Large intestine (tissue), 3 donors: ENCODE results near the gene DNAJB6. TPM values are rescaled to one million over a fixed set of nuclear protein-coding genes. Genes with fewer than 3 reads are reported as not detected.
A peak's percentile ranks its signal among the peaks of the same experiment; 100 is the strongest.

Experiments
- DNase-seq, 2 donors: peaks; one replicate each; pipeline versions ENCODE4 v3.0.0 to v3.0.0-alpha.2; 2013
- H3K27ac ChIP-seq: one replicate; pipeline ENCODE4 v1.5.1; 2013; ENCODE audit warnings: low read length
- H3K27me3 ChIP-seq: 2 replicates; pipeline ENCODE4 v1.6.1; 2013; ENCODE audit warnings: low read length; ENCODE audit not compliant: control insufficient read depth, insufficient read depth
- H3K36me3 ChIP-seq: 2 replicates; pipeline ENCODE4 v1.6.1; 2013; ENCODE audit warnings: low read length; ENCODE audit not compliant: control insufficient read depth, insufficient read depth
- H3K4me1 ChIP-seq: one replicate; pipeline ENCODE4 v1.6.1; 2013; ENCODE audit warnings: low read length; ENCODE audit not compliant: control insufficient read depth, insufficient read depth
- H3K4me3 ChIP-seq: one replicate; pipeline ENCODE4 v1.5.1; 2013; ENCODE audit warnings: low read length
- H3K9me3 ChIP-seq: one replicate; pipeline ENCODE4 v1.6.1; 2013; ENCODE audit warnings: mild to moderate bottlenecking, low read depth, low read length, moderate library complexity; ENCODE audit not compliant: control insufficient read depth
- WGBS: methylation state at CpG from one replicate; pipeline ENCODE4 v1.1.5; 2013; ENCODE audit warnings: low lambda C conversion rate; ENCODE audit not compliant: insufficient coverage; 5-methylcytosine and 5-hydroxymethylcytosine counted together
- polyA plus RNA-seq: library from polyadenylated mRNA; unstranded; fragments of 120-200 nt; gene quantifications from one replicate; pipeline ENCODE4 v1.2.1, GENCODE V29; 2013

DNAJB6 gene
- polyA plus RNA-seq, 1 donor: 102 TPM

- H3K36me3 ChIP-seq: no peaks in the 10 kb centered on the region
- no peaks in the 10 kb centered on the region for H3K27me3 ChIP-seq
- DNase-seq: no peak
- H3K27ac ChIP-seq: no peak overlapping the region
- 100% methylated on average over 2 of the region's 11 CpGs for WGBS
- H3K4me3 ChIP-seq: no peak overlapping the region
- H3K9me3 ChIP-seq: no peaks in the 10 kb centered on the region
- H3K4me1 ChIP-seq: no peaks in the 10 kb centered on the region
Observed at GRCh38 chr7:157347217-157347904, 10.6 kb downstream of the DNAJB6 start.

GRCh38 chr7:157348548-157348947 is 11.7 kb downstream of the DNAJB6 start:
- H3K9me3 ChIP-seq: no peaks in the 10 kb centered on the region
- DNase-seq: no peak
- no peak overlapping the region for H3K4me3 ChIP-seq
- no peaks in the 10 kb centered on the region for H3K27me3 ChIP-seq
- H3K4me1 ChIP-seq: no peaks in the 10 kb centered on the region
- 100% methylated on average over 1 of the region's 11 CpGs for WGBS
- no peaks in the 10 kb centered on the region for H3K36me3 ChIP-seq
- H3K27ac ChIP-seq: no peak overlapping the region

- Histone ChIP-seq H3K36me3 (peaks cover 7% of the 10 kb centered on the region), H3K4me3 (no peak overlapping the region), H3K27me3 (no peaks in the 10 kb centered on the region), H3K9me3 (peaks cover 3% of the 10 kb centered on the region), H3K27ac (no peak overlapping the region), H3K4me1 (no peaks in the 10 kb centered on the region)
- no peak for DNase-seq
- 56% methylated on average over 1 of the region's 6 CpGs for WGBS
Observed at GRCh38 chr7:157352516-157352915, 15.7 kb downstream of the DNAJB6 start.

- H3K4me3 ChIP-seq: no peak overlapping the region
- H3K27ac ChIP-seq: no peak overlapping the region
- no peaks in the 10 kb centered on the region for H3K27me3 ChIP-seq
- no peak for DNase-seq
- H3K4me1 ChIP-seq: no peaks in the 10 kb centered on the region
- H3K36me3 ChIP-seq: peaks cover 34% of the 10 kb centered on the region
- peaks cover 3% of the 10 kb centered on the region for H3K9me3 ChIP-seq
- no CpG with 5 or more reads among the region's 15 CpGs for WGBS
Observed at GRCh38 chr7:157355784-157356511, 19.1 kb downstream of the DNAJB6 start.

GRCh38 chr7:157357129-157358040 is 20.6 kb downstream of the DNAJB6 start:
- Histone ChIP-seq H3K27me3 (no peaks in the 10 kb centered on the region), H3K9me3 (peaks cover 3% of the 10 kb centered on the region), H3K4me3 (no peak overlapping the region), H3K36me3 (peaks cover 38% of the 10 kb centered on the region), H3K27ac (no peak overlapping the region), H3K4me1 (no peaks in the 10 kb centered on the region)
- no peak for DNase-seq
- WGBS: no CpG with 5 or more reads among the region's 24 CpGs

GRCh38 chr7:157358041-157358752 is 21.4 kb downstream of the DNAJB6 start:
- Histone ChIP-seq H3K4me1 (no peaks in the 10 kb centered on the region), H3K27me3 (no peaks in the 10 kb centered on the region), H3K27ac (no peak overlapping the region), H3K9me3 (peaks cover 3% of the 10 kb centered on the region), H3K36me3 (peaks cover 44% of the 10 kb centered on the region), H3K4me3 (no peak overlapping the region)
- no peak for DNase-seq
- 80% methylated on average over 1 of the region's 13 CpGs for WGBS

- Histone ChIP-seq H3K36me3 (peaks cover 49% of the 10 kb centered on the region), H3K27me3 (no peaks in the 10 kb centered on the region), H3K4me1 (no peaks in the 10 kb centered on the region), H3K27ac (no peak overlapping the region), H3K9me3 (peaks cover 3% of the 10 kb centered on the region), H3K4me3 (no peak overlapping the region)
- no peak for DNase-seq
- WGBS: no CpG with 5 or more reads among the region's 4 CpGs
Observed at GRCh38 chr7:157358753-157359096, 21.9 kb downstream of the DNAJB6 start.

GRCh38 chr7:157359581-157359980 is 22.8 kb downstream of the DNAJB6 start:
- H3K27me3 ChIP-seq: no peaks in the 10 kb centered on the region
- peaks cover 3% of the 10 kb centered on the region for H3K9me3 ChIP-seq
- H3K4me3 ChIP-seq: no peak overlapping the region
- H3K27ac ChIP-seq: no peak overlapping the region
- H3K36me3 ChIP-seq: peaks cover 58% of the 10 kb centered on the region
- WGBS: no CpG with 5 or more reads among the region's 5 CpGs
- no peaks in the 10 kb centered on the region for H3K4me1 ChIP-seq
- no peak for DNase-seq

- H3K27ac ChIP-seq: no peak overlapping the region
- peaks cover 3% of the 10 kb centered on the region for H3K9me3 ChIP-seq
- peaks cover 64% of the 10 kb centered on the region for H3K36me3 ChIP-seq
- peak in 1 of 2 donors; percentile 30 for DNase-seq
- H3K4me1 ChIP-seq: no peaks in the 10 kb centered on the region
- WGBS: no CpG with 5 or more reads among the region's 3 CpGs
- H3K27me3 ChIP-seq: no peaks in the 10 kb centered on the region
- H3K4me3 ChIP-seq: no peak overlapping the region
Observed at GRCh38 chr7:157360483-157361025, 23.8 kb downstream of the DNAJB6 start.
